Sigmoid colon (tissue), 7 donors: ENCODE data around the gene MAP4K5. TPM values are rescaled to one million over a fixed set of nuclear protein-coding genes. Genes with fewer than 3 reads are reported as not detected.

Experiments used
- DNase-seq: peaks from one replicate; pipeline ENCODE4 v3.0.0-alpha.2; 2019
- H3K27ac ChIP-seq, 4 donors: fragments of 200-600 bp; sonication (generic); one replicate each; pipeline ENCODE4 v1.5.1; 2016 to 2019; ENCODE audit warnings: mild to moderate bottlenecking in 1 of 4
- H3K27me3 ChIP-seq, 3 donors: fragments of 200-600 bp; sonication (generic); one replicate each; pipeline ENCODE4 v1.5.1; 2019; ENCODE audit warnings: mild to moderate bottlenecking in 1 of 3
- H3K36me3 ChIP-seq, 4 donors: fragments of 200-600 bp; sonication (generic); one replicate each; pipeline ENCODE4 v1.5.1; 2016 to 2019
- H3K4me1 ChIP-seq, 4 donors: fragments of 200-600 bp; sonication (generic); one replicate each; pipeline ENCODE4 v1.5.1; 2017 to 2019
- H3K4me3 ChIP-seq, 4 donors: fragments of 200-600 bp; sonication (generic); one replicate each; pipeline ENCODE4 v1.5.1; 2017 to 2019; ENCODE audit warnings: mild to moderate bottlenecking in 2 of 4, moderate library complexity in 1 of 4
- H3K9me3 ChIP-seq, 4 donors: fragments of 200-600 bp in 3 of 4; sonication (generic) in 3 of 4; one replicate each; pipeline versions ENCODE4 v1.5.1 to v1.6.1; 2013 to 2019
- CTCF ChIP-seq, 4 experiments: fragments of 450-650 bp in 3 of 4; fragments of 200-600 bp in 1 of 4; IDR thresholded peaks; one replicate each; pipeline ENCODE4 v1.5.1; 2016 to 2019; ENCODE audit warnings: antibody characterized with exemption in 4 of 4, mild to moderate bottlenecking in 3 of 4, moderate library complexity in 2 of 4
- EP300 ChIP-seq, 4 donors: sonication (generic); formaldehyde crosslinking; IDR thresholded peaks; one replicate each; pipeline ENCODE4 v1.6.1; 2017; ENCODE audit warnings: antibody characterized with exemption in 4 of 4
- POLR2A ChIP-seq, 2 donors: fragments of 450-650 bp; IDR thresholded peaks; one replicate each; pipeline ENCODE4 v1.6.1; 2016; ENCODE audit warnings: antibody characterized with exemption in 2 of 2, mild to moderate bottlenecking in 2 of 2, moderate library complexity in 2 of 2
- POLR2AphosphoS5 ChIP-seq, 4 donors: sonication (generic); formaldehyde crosslinking; IDR thresholded peaks; one replicate each; pipeline ENCODE4 v1.6.1; 2017; ENCODE audit warnings: antibody characterized with exemption in 4 of 4
- WGBS, 2 donors: extraction: QIAGEN DNeasy Blood & Tissue Kit; methylation state at CpG; one replicate each; pipeline ENCODE4 v1.1.7; 2013; 5-methylcytosine and 5-hydroxymethylcytosine counted together
- intact Hi-C: fragments of 100-400 bp; cut with DNase I; formaldehyde crosslinking; loops from one replicate; pipeline ENCODE4 v1.15.1; 2023
- polyA plus RNA-seq, 3 donors: library from polyadenylated mRNA; stranded (reverse); fragments of 200-250 nt; gene quantifications; one replicate each; pipeline ENCODE4 v1.2.3, GENCODE V29; 2013
- total RNA-seq, 4 donors: library from RNA; depleted of rRNA; stranded (reverse); fragments of >200 nt; gene quantifications; one replicate each; pipeline ENCODE4 v1.1.0, GENCODE V29; 2016
- donor health status: healthy with polysubstance abuse.
- donor health status: Bipolar disorder and iron deficiency.
- donor health status: healthy.

The MAP4K5 gene
- total and polyA plus RNA-seq, 7 donors = 12.6 to 314 (median 144) TPM

- peak; percentile 81 for DNase-seq
- TF ChIP-seq POLR2AphosphoS5 (IDR thresholded peaks at IDR 0.05) (no peak), POLR2A (IDR thresholded peaks at IDR 0.05) (no peak), EP300 (IDR thresholded peaks at IDR 0.05) (no peak), CTCF (IDR thresholded peaks at IDR 0.05) (no peak)
- H3K4me3 ChIP-seq = peak overlapping the region; percentile 62 to 98 (median 89)
- H3K27me3 ChIP-seq = no peaks in the 10 kb centered on the region
- H3K36me3 ChIP-seq = no peaks in the 10 kb centered on the region
- H3K9me3 ChIP-seq = no peaks in the 10 kb centered on the region
- 0 to 1% methylated on average over 82 of the region's 82 CpGs for WGBS, 2 donors
- peaks cover 0 to 49% (median 32%) of the 10 kb centered on the region in 4 donors for H3K4me1 ChIP-seq
- H3K27ac ChIP-seq = peak overlapping the region; percentile 96 to 98 (median 98)
- intact Hi-C loops = loop anchor here (1.0 to 10.0 kb wide), 6 partner anchors 129 to 677 kb away; partner anchors contain the start of genes NEMF, SOS2 and VCPKMT
These were observed 521 bp downstream of the MAP4K5 start for GRCh38 chr14:50531595-50532501.

- H3K4me1 ChIP-seq = peaks cover 0 to 56% (median 39%) of the 10 kb centered on the region in 4 donors
- peak overlapping the region; percentile 96 to 98 (median 98) for H3K27ac ChIP-seq
- no peak for DNase-seq
- 11 to 42% methylated on average over 8 of the region's 8 CpGs for WGBS, 2 donors
- intact Hi-C loops = loop anchor here (5.0 to 10.0 kb wide), 3 partner anchors 299 to 676 kb away; partner anchors contain the start of genes NEMF, SOS2 and VCPKMT
- H3K4me3 ChIP-seq = peak overlapping the region; percentile 62 to 98 (median 89)
- H3K9me3 ChIP-seq = no peaks in the 10 kb centered on the region
- TF ChIP-seq POLR2AphosphoS5 (IDR thresholded peaks at IDR 0.05) = no peak
- no peak for TF ChIP-seq POLR2A (IDR thresholded peaks at IDR 0.05)
- TF ChIP-seq CTCF (IDR thresholded peaks at IDR 0.05) = no peak
- TF ChIP-seq EP300 (IDR thresholded peaks at IDR 0.05) = no peak
- no peaks in the 10 kb centered on the region for H3K36me3 ChIP-seq
- no peaks in the 10 kb centered on the region for H3K27me3 ChIP-seq
These were observed 1.5 kb downstream of the MAP4K5 start for GRCh38 chr14:50530794-50531365.

- Histone ChIP-seq H3K36me3 (no peaks in the 10 kb centered on the region), H3K4me3 (peak overlapping the region in 3 of 4 donors; percentile 62 to 98 (median 81)), H3K4me1 (peaks cover 0 to 57% (median 44%) of the 10 kb centered on the region in 4 donors), H3K27ac (peak overlapping the region in 3 of 4 donors; percentile 4 to 98 (median 96)), H3K9me3 (no peaks in the 10 kb centered on the region), H3K27me3 (no peaks in the 10 kb centered on the region)
- intact Hi-C loops = loop anchor here (5.0 to 10.0 kb wide), 3 partner anchors 298 to 676 kb away; partner anchors contain the start of genes NEMF, SOS2 and VCPKMT
- DNase-seq = no peak
- 11 to 34% methylated on average over 1 of the region's 1 CpG for WGBS, 2 donors
- TF ChIP-seq POLR2AphosphoS5 (IDR thresholded peaks at IDR 0.05) (no peak), EP300 (IDR thresholded peaks at IDR 0.05) (no peak), CTCF (IDR thresholded peaks at IDR 0.05) (no peak), POLR2A (IDR thresholded peaks at IDR 0.05) (no peak)
These were observed 2.0 kb downstream of the MAP4K5 start for GRCh38 chr14:50530358-50530757.

- 73 to 74% methylated on average over 6 of the region's 6 CpGs for WGBS, 2 donors
- peak overlapping the region in 3 of 4 donors; percentile 4 to 98 (median 96) for H3K27ac ChIP-seq
- intact Hi-C loops = loop anchor here (5.0 to 10.0 kb wide), 3 partner anchors 297 to 675 kb away; partner anchors contain the start of genes NEMF, SOS2 and VCPKMT
These were observed 2.8 kb downstream of the MAP4K5 start for GRCh38 chr14:50529288-50530179.

More at GRCh38 chr14:50529288-50530179, 2.8 kb downstream of the MAP4K5 start:
- no peaks in the 10 kb centered on the region for H3K27me3 ChIP-seq
- no peaks in the 10 kb centered on the region for H3K9me3 ChIP-seq
- no peak for TF ChIP-seq EP300 (IDR thresholded peaks at IDR 0.05)
- peaks cover 0 to 65% (median 48%) of the 10 kb centered on the region in 4 donors for H3K4me1 ChIP-seq
- no peak for DNase-seq
- peak overlapping the region in 2 of 4 donors; percentile 62 to 81 for H3K4me3 ChIP-seq
- no peaks in the 10 kb centered on the region for H3K36me3 ChIP-seq
